Measurements from ENCODE around the gene PHLDA1.

The PHLDA1 gene

GRCh38 chr12:76031414-76032042 lies at the start of gene PHLDA1:
Gene PHLDA1, minus strand, starts transcription at chr12:76031776.
- DNase-seq = peak; percentile 94

DNA sequence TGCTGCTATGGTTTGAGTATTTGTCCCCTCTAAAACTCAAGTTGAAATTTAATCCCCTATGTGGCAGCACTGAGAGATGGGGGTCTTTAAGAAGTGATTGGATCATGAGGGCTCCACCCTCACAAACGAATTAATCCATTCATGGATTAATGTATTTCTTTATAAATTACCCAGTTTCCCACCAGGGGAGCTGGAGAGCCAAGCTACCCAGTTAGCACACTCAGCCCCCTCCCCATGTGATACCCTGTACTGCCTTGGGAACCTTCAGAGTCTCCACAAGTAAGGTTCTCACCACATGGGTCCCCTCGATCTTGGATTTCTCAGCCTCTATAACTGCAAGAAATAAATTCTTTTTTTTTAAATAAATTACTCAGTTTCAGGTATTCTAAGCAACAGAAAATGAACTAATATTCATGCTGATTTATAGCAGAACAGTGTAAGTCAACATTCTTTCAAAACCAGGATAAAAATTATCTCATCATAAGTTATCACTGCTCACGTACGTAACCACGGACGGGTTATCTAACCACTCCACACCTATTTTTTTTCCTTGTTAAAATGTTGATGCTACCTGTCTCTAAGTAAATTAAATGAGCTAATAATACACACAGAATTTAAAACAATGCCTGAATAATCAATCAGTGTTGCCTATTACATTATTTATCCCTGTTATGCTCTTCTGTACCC lies 49.3 kb upstream of the PHLDA1 start:
- DNase-seq = peak; percentile 20

- DNase-seq = no peak
Measured at GRCh38 chr12:76080017-76080728, 48.6 kb upstream of the PHLDA1 start.

DNA sequence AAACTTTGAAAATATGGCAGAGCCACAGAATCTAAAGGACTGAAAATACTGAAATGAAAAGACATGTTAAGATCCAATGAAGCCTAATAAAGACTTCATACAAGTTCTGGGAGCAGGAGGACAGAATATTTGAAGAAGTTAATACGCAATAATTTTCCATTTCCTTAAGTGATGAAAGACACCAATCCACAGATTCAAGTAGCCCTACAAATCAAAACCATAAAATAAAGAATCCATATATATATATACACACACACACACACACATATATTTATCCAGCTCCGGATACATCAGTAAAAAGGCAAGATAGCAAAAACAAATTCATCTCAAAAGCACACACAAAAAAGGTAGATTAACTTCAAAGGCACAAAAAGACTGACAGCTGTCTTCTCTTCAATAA lies 47.2 kb upstream of the PHLDA1 start:
- DNase-seq = no peak

- no peak for DNase-seq
Measured at GRCh38 chr12:76075448-76075847, 43.9 kb upstream of the PHLDA1 start.

GRCh38 chr12:76074701-76075336 lies 43.2 kb upstream of the PHLDA1 start:
- DNase-seq = no peak

DNA sequence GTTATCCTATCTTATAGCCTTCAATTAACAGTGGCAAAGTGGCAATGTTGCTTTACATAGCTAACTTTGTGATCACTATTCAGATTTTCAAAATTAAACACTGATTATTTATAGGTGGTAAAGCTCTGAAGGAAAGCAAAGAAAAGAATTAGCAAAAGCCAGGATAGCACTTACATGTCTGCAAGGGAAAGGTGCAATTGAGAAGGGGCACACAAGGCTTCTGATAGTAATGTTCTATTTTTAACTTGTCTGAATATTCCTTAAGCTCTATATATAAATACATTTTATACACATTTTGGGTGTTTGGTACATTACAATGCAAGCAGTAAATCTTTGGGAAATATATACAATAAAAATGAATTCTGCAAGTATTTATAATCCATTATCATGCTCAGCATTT lies 42.0 kb upstream of the PHLDA1 start:
- DNase-seq = no peak

DNA sequence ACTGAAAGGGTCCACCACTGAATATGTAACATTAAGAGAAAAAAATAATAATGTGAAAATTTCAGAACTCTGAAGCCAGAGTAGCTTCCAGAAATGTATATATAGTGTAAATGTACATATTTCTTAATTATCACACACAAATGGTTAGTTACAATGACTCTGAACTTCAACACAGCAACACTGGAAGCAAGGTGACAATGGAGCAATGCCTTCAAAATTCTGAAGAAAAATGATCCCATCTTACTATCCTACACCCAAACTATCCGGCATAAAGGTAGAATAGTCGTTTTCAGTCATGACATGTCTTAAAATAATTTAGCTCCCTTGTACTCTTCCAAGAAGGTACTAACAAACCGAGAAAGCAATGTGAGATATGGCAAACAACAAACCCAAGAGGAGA lies 41.0 kb upstream of the PHLDA1 start:
- DNase-seq = no peak

GRCh38 chr12:76069339-76069738 lies 37.8 kb upstream of the PHLDA1 start:
- no peak for DNase-seq

DNA sequence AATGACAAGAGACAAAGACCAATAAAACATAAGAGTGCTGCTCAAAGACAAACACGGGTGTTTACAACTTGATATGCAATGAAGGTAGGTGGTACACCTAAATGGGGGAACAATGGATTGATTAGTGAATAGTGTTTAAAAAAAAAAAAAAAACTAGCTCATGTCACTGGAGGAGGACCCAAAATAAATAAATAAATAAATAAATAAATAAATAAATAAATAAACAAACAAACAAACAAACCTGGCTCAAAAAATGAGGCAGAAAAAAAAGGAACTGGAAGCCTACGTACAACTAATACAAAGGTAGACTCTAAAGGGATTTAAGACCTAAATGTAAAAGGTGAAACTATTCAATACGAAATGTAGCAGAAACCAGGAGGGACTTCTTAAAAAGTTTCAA lies 34.3 kb upstream of the PHLDA1 start:
- DNase-seq = no peak

DNA sequence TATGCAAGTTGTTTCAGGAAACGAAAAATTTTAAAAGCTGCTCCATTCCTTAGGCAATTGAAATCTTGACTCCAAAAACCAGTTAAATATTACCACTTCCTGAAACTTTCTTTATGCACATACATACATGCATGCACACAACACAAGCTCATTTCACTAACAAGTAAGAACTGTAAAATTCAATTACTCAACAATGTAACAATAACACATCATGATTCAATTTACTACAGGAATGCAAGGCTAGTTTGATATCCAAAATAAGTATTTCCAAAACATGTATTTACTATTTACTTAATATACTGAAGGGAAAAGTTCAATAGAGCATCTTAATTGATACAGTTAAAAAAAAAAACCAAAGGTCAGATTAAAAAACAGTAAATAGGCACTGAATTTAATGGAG lies 33.3 kb upstream of the PHLDA1 start:
- no peak for DNase-seq

- no peak for DNase-seq
Measured at GRCh38 chr12:76060111-76060510, 28.5 kb upstream of the PHLDA1 start.

DNA sequence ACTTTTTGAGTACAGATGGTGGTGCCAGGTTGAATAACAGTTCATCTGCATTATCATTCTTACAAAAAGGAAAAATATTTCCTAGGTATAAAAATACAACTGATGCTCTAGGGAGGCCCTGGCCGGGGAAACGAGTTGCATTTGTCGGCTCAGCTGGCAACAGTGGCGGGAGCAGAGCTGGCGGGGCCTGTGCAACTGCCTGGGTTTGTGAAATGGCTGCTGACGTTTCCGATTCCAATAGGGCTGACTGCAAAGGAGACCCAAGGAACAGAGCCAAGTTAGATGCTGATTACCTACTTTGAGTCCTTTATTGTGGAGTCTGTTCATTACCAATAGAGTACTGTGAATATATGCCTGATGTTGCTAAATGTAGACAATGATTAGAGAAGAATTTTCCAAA lies 25.8 kb upstream of the PHLDA1 start:
- DNase-seq = no peak

DNA sequence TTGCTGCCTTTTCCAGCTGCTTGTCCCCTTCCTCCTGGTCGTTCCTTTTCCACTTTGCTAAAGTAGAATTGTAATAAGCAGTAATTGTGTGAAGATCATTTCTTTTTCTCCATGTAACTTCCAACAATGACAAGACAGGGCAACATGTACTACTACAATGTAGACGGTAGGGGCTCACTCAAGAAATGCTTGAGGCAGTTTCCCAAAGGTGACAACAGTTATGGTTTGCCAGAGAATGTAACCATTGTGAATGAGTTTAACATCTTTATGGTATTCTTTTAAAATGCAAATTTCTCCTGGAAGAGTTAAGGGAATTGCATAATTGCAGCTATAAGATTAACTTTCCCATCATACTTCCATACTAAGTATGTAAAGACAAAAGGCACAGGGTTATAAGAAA lies 23.8 kb upstream of the PHLDA1 start:
- DNase-seq = no peak

GRCh38 chr12:76049575-76050251 lies 18.1 kb upstream of the PHLDA1 start:
- DNase-seq = no peak

GRCh38 chr12:76047742-76048141 lies 16.2 kb upstream of the PHLDA1 start:
- DNase-seq = no peak

DNA sequence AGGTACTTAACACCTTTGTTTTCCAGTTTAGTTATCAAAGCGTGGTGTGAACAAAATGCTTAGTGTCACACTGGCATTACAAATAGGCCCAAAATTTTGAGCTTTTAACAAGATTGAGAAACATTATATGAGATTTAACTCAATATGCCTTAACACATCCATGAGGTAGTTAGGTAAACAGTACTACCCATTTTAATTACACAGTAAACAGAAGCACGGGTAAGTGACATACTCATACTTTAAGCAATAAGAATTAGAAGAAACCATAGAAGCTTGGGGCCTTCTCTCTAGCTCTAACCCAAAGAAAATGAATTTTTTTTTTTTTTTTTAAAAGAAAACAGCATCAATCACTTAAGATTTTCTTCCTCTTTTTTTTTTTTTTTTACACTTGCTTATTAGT lies 15.5 kb upstream of the PHLDA1 start:
- DNase-seq = no peak

DNA sequence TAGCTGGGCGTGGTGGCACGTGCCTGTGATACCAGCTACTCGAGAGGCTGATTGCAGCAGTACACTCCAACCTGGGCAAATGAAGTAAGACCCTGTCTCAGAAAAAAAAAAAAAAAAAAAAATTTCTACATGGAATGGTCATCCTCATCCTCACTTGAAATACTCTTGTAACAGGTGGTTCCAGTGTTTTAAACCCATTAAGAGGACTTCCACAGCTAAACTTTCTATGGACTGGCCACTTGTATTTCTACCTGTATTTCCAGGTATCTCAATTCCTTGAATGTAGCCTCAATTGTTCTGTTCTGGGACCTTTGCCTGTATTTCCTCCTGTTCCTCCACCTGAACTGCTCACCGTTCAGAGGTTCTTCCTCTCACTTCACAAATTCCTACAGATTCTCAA lies 11.8 kb upstream of the PHLDA1 start:
- no peak for DNase-seq

GRCh38 chr12:76042147-76042546 lies 10.6 kb upstream of the PHLDA1 start:
- no peak for DNase-seq

- no peak for DNase-seq
Measured at GRCh38 chr12:76041406-76041805, 9.8 kb upstream of the PHLDA1 start.

- DNase-seq = no peak
Measured at GRCh38 chr12:76040461-76040860, 8.9 kb upstream of the PHLDA1 start.

DNA sequence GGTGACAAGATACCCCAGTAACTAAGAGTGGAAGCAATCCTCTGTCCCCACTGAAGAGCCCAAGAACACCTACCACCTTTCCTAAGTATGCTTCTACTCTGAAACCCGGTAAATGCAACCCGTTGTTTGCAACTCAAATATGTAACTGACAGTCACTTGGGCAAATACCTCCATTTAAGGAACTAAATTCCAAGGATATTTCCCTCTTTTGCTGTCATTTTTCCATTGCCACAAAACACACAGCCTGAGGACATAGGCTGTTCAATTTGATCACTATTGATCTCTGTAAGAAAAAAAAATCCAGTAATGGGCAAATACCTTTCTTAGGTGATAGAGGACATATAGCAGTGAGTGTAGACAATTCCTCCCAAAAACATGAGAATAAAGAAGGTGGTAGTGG lies 6.6 kb upstream of the PHLDA1 start:
- DNase-seq = no peak

Measured in activated naive CD4-positive, alpha-beta T cell treated with anti-CD3 and anti-CD28 coated beads, Interleukin-2, amount 50 U/mL, for 16 hours (primary cell).